ENCODE results near the gene FAM227A.
"Not testable (repeated sequence)": the region's sequence is repeated elsewhere in the genome, so short reads cannot be mapped to it uniquely, and the experiment has no call there.

The FAM227A gene

GRCh38 chr22:38610234-38610633 is 46.0 kb downstream of the FAM227A start:
- DNase-seq: no peak

- no peak for DNase-seq
These were observed 47.0 kb downstream of the FAM227A start for GRCh38 chr22:38608992-38609750.

GRCh38 chr22:38607680-38608079 is 48.5 kb downstream of the FAM227A start:
- no peak for DNase-seq

GRCh38 chr22:38602166-38602565 is 54.0 kb downstream of the FAM227A start:
- DNase-seq: no peak

- no peak for DNase-seq
These were observed 54.9 kb downstream of the FAM227A start for GRCh38 chr22:38601221-38601764.

- DNase-seq: no peak
These were observed 56.7 kb downstream of the FAM227A start for GRCh38 chr22:38599466-38599865.

GRCh38 chr22:38582923-38583322 is 73.3 kb downstream of the FAM227A start:
- DNase-seq: not testable (repeated sequence)

GRCh38 chr22:38578505-38578904 is 77.7 kb downstream of the FAM227A start:
- DNase-seq: no peak

- no peak for DNase-seq
These were observed 84.1 kb downstream of the FAM227A start for GRCh38 chr22:38572065-38572464.

- DNase-seq: no peak
These were observed 85.3 kb downstream of the FAM227A start for GRCh38 chr22:38570779-38571364.

- peak; percentile 97 for DNase-seq
These were observed 86.0 kb downstream of the FAM227A start, which contains the start of gene DMC1 for GRCh38 chr22:38569972-38570778. DMC1 (minus strand) TSS chr22:38570183; CDS start chr22:38568256, 1,927 bp downstream.

- DNase-seq: no peak
These were observed 86.8 kb downstream of the FAM227A start for GRCh38 chr22:38569181-38569971.

- DNase-seq: no peak
These were observed 88.5 kb downstream of the FAM227A start for GRCh38 chr22:38567531-38568285.

- DNase-seq: no peak
These were observed 89.3 kb downstream of the FAM227A start for GRCh38 chr22:38566726-38567504.

- no peak for DNase-seq
These were observed 90.8 kb downstream of the FAM227A start for GRCh38 chr22:38565441-38565840.

- no peak for DNase-seq
These were observed 91.5 kb downstream of the FAM227A start for GRCh38 chr22:38564669-38565068.

- no peak for DNase-seq
These were observed 101.9 kb downstream of the FAM227A start for GRCh38 chr22:38554281-38554680.

GRCh38 chr22:38549101-38549894 is 106.9 kb downstream of the FAM227A start:
- no peak for DNase-seq

GRCh38 chr22:38540701-38541100 is 115.5 kb downstream of the FAM227A start:
- no peak for DNase-seq
